GM18909 (cell line): ENCODE measurements around the gene AKAP17A.
"Not testable (repeated sequence)": the region's sequence is repeated elsewhere in the genome, so short reads cannot be mapped to it uniquely, and the experiment has no call there.

ENCODE experiments used
- ATAC-seq: cut with Tn5 transposase; IDR thresholded peaks from one replicate; pipeline ENCODE4 v1.9.1; 2021; ENCODE audit warnings: mild to moderate bottlenecking; ENCODE audit not compliant: unreplicated experiment, poor library complexity

The AKAP17A gene

DNA sequence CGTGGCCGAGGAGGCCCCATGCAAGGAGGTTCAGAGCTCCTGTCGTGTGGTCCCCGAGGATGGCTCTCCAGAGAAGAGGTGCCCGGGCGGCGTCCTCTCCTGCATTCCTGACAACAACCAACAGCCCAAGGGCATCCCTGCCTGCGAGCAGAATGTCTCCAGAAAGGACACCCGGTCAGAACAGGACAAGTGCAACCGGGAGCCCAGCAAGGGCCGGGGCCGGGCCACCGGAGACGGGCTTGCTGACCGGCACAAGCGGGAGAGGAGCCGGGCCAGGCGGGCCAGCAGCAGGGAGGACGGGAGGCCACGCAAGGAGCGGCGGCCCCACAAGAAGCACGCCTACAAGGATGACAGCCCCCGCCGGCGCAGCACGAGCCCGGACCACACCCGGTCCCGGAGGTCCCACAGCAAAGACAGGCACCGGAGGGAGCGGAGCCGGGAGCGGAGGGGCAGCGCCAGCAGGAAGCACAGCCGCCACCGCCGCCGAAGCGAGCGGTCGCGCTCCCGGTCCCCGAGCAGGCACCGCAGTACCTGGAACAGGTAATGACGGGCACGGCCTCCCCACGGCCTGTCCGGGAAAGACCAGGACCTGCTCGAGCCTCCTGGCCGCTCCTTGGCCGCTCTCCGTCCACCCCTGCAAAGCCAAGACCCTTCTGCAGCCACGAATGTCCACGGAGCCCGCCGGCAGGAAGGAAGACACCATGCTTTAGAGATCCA, 9.8 kb downstream of the AKAP17A start:
- no peak for ATAC-seq

DNA sequence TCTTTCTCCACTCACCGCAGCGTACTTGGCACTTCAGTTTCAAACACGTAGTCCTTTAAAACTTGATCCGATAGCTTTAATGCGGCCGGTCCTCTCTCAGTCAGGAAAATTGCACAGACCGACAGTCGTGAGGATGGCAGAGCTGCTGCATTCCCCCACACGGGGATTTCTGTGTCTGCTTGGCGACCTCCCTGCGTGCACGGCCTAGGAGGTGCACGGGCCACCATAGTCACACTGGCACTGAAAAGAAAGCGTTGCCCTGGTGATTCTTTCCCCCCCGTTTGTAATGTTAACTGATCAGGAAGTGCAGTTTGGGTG, 10.3 kb downstream of the AKAP17A start:
- ATAC-seq: no peak

DNA sequence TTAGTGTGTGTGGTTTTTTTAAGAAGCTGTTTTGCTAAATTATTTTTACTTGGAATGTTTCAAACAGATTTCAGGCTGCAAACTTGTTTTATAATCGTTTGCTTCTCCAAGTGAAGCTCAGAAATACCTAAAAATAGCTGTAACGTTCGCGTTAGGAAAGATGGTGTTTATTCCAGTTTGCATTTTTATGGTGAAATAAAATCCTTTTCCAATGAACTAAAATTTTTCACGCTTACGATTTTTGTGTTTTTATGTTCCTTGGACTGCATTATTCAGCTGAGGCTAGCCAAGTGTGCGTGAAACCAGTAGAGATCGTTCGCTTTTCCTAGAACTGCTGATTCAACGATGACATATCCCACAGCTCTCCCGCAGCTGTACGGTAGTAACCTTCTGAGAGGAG, 10.9 kb downstream of the AKAP17A start:
- ATAC-seq: no peak

DNA sequence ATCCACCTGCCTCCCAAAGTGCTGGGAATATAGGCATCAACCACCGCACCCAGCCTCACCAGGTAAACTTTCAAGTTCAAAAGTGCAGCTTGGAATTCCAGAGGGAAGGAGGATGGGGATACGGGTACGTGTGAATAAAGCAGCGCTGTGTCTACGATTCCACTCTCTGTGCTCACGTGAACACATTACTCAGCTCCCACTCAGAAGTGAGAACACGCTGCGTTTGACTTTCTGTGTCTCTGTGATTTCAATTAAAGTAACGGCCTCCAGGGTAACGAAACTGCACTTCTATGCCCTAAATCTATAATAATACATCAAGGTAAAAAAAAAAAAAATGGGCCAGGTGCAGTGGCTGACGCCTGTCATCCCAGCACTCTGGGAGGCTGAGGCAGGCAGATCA, 15.1 kb downstream of the AKAP17A start:
- ATAC-seq: no peak

DNA sequence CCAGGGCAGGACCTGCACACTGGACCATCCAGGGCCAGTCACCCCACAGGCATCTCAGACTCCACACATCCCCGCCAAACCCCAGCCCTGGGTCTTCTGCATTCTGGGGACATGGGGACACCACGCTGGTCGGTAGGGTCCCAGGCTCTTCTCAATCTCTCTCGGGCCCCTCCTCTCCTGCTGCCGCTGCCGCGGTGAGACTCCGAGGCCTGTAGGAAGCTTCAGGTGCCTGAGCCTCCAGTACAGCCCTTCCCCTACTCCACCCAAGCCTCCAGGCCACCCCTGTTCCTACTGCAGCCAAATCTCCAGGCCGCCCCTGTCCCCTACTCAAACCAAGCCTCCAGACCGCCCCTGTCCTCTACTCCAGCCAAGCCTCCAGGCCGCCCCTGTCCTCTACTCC, 17.9 kb downstream of the AKAP17A start:
- no peak for ATAC-seq

DNA sequence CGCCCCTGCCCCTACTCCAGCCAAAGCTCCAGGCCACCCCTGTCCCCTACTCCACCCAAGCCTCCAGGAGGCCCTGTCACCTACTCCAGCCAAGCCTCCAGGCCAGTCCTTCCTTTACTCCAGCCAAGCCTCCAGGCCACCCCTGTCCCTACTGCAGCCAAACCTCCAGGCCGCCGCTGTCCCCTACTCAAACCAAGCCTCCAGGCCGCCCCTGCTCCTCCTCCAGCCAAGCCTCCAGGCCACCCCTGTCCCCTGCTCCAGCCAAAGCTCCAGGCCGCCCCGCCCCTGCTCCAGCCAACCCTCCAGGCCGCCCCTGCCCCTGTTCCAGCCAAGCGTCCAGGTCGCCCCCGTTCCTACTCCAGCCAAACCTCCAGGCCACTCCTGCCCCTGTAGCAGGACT, 18.4 kb downstream of the AKAP17A start:
- peak; percentile 20 for ATAC-seq

DNA sequence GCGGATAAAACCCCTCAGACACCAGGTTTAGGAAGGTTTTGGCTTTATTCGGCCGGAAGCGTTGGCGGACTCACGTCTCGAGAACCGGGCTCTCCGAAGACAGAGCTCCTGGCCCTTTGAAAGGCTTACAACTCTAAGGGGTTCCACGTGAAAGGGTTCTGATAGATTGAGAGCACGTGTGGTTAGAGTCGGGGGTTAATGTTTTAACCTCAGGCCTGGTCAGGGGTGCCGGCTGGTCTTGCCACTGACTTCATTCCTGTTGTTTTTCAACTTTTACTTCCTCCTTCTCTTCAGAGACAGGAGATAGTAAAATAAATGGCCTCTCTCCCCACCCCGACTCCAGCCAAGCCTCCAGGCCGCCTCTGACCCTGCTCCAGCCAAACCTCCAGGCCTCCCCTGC, 18.8 kb downstream of the AKAP17A start:
- ATAC-seq: peak; percentile 82

DNA sequence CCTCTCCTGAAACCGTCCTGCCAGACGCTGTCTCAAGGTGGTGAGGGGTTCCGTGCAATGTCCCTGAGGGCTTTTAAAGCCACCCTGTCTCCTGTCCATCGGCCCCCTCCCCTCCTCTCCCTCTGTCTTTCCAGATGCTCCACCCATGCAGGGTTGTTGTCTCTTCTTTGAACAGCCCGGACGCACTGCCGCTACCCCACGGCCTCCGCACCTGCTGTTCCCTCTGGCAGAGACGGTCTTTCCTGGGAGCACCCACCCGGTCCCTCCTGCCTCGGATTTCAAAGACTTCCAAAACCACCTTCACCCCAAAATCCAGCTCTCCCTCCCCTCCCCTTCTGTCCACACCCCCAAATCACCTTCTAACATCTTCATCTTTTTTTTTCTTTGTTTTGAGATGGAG, 19.3 kb downstream of the AKAP17A start:
- ATAC-seq: no peak

DNA sequence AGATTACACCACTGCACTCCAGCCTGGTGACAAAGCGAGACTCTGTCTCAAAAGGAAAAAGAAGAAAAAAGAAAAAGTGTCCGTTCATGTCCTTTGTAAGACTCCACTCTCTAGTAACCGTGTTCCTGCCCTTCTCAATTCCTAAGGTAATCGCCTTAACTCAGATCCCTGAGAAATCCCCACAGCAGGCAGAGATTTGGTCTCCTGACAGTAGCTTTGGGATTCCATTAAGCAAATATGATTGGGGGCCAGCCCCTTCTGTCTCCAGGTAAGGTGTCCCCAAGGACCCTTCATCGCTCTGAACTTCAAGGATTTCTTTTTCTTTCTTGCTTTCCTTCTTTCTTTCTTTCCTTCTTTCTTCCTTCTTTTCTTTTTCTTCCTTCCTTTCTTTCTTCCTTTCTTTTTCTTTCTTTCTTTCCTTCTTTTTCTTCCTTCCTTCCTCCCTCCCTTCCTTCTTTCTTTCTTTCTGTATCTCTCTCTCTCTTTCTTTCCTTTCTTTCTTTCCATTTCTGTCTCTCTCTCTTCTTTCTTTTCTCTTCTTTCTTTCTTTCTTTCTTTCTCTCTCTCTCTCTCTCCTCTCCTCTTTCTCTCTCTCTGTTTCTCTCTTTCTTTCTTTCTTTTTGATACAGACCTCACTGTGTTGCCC, 21.4 kb downstream of the AKAP17A start:
- ATAC-seq: no peak

DNA sequence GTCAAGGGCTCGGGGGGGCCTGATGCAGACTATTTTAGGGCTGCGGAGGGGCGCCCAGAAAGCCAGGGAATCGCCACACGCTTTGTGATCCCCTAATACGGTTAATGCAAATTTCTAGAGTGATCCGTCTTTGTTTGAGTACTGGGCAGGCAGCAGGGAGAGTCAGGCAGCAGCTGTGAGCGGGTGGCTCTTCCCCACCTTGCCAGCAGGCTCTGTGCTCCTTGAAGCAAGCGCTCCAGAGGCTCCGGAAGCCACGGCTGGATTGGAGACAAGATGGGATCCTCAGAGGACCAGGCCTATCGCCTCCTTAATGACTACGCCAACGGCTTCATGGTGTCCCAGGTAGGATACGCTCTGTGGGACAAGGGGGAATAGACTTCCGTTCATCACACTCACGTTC, 23.5 kb downstream of the AKAP17A start, which contains the start of gene ASMT:
Gene ASMT, plus strand, starts transcription at position 133 of the 400 bp plus-strand sequence. Its CDS starts 141 bp downstream, at position 274.
- no peak for ATAC-seq

DNA sequence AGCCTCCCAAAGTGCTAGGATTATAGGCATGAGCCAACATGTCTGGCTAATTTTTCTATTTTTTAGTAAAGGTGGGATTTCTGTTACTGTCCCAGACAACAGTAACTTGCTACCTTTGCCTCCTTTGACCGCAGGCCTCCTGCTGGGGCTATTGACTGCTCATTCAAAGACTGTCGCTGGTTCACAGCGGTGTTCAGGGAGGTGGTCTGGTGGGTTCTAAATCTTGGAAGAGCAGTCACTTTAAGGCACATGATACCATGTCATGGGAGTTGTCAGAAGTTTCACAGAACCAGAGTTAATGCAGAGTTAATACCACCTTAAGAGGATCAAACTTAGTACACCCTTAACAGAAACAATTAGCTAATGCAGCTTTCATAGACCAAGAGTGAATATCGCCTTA, 27.3 kb downstream of the AKAP17A start:
- no peak for ATAC-seq

DNA sequence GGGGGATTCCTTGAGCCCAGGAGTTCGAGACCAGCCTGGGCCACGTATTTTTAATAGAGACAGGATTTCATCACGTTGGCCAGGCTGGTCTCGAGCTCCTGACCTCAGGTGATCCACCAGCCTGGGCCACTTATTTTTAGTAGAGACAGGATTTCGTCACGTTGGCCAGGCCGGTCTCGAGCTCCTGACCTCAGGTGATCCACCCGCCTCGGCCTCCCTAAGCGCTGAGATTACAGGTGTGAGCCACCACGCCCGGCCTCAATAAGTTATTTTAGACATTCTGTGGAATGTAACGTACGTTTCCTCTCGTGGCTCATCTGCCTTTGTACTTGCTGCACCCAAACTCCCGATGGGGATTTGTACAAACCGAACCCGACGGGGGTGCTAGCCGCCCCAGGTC, 32.3 kb downstream of the AKAP17A start:
- no peak for ATAC-seq

DNA sequence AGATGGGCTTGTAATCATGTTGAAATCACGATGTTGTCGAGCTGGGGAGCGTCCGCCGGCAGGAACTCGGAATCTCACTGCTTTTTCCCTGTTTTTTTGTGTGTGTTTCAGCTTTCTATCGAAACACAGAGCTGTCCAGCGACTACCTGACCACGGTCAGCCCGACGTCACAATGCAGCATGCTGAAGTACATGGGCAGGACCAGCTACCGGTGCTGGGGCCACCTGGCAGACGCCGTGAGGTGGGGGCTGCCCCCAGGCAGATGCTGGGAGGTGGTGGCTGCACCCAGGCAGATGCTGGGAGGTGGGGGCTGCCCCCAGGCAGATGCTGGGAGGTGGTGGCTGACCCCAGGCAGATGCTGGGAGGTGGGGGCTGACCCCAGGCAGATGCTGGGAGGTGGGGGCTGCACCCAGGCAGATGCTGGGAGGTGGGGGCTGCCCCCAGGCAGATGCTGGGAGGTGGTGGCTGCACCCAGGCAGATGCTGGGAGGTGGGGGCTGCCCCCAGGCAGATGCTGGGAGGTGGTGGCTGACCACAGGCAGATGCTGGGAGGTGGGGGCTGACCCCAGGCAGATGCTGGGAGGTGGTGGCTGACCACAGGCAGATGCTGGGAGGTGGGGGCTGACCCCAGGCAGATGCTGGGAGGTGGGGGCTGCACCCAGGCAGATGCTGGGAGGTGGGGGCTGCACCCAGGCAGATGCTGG, 32.9 kb downstream of the AKAP17A start:
- not testable (repeated sequence) for ATAC-seq

DNA sequence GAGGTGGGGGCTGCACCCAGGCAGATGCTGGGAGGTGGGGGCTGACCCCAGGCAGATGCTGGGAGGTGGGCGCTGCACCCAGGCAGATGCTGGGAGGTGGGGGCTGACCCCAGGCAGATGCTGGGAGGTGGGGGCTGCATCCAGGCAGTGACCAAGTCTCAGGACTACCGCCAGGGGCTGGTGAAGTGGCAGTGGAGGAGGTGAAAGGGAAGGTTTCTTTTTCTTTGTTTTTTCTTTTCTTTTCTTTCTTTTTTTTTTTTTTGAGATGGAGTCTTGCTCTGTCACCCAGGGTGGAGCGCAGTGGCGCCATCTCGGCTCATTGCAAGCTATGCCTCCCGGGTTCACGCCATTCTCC, 33.4 kb downstream of the AKAP17A start:
- ATAC-seq: not testable (repeated sequence)

DNA sequence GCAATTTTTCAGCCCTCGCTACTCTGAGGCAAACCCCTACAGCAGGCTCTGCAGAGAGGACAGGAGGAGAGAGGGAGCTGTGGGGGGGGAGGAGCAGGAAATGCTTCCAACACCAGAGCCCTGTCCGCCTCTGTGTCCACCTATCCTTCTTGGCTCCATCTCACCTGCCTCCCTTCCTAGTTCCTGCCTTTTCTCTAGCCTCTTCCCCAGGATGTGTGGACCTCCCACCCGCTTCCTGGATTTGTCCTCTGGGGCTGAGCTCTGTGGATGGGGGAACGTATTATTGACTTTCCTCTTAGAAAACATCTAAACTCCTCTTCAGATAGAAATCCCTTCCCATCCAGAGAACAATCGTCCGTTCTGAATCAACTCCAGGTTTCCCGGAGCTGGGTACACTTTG, 37.8 kb downstream of the AKAP17A start:
- no peak for ATAC-seq

DNA sequence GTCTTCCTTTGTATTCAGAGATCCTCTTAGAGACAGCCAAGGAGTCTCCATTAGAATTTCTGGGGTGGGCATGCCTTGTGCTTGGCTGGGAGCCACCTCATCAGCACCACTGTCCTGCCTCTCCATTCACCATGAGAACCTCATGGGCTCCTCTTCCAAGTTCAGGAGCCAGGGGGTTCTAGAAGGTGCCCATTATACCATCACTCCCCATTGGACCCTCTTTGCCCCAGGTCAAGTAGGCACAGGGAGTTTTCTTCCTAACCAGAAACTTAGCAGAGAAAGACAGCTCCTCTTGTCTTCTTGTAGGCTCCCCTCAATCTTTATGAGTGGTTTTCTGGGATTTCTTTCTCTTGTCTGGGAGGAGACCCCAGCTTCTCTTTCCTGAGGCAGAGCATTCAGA, 54.6 kb downstream of the AKAP17A start:
- ATAC-seq: no peak

DNA sequence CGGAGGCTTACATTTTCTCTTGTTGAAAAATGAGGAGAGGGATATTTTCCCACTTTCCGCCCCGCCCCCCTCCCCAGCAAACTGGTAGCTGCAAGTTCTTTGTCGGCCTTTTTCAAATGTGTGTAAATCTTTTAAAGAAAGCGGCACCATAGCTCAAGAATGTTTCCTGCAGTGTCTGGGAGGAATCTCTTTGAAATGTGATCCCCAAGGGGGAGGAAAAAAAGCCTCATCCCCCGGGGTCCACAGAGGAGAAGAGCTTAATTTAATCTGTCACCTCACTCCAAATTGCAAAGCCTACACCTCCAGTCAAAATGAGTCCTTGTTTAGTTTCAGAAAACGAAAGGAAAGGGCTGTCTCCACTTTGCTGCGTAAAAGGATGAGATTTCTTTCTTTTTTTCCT, 58.2 kb downstream of the AKAP17A start:
- ATAC-seq: no peak
